ENCODE results near the gene MAK.

DNA sequence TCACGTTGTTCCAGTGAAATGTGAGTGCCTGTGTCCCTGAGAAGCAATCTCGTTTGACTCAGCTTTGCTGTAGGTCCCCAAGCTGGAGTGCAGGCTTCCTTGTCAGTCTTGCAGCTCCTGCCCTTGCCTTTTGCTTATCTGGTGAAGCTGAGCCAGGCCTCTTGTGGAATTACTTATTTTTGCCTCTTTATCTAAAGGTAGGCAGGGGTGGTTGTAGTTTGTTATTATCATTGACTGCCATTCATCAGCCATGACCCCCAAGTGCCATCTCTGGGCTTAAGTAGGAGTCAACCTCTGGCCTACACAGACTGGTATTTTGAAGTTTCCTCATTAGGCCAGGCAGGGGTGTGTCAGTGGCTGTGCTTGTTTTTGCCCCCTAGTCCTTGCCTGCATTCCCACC is 88.6 kb downstream of the MAK start:
- TF ChIP-seq, protein P1, sequence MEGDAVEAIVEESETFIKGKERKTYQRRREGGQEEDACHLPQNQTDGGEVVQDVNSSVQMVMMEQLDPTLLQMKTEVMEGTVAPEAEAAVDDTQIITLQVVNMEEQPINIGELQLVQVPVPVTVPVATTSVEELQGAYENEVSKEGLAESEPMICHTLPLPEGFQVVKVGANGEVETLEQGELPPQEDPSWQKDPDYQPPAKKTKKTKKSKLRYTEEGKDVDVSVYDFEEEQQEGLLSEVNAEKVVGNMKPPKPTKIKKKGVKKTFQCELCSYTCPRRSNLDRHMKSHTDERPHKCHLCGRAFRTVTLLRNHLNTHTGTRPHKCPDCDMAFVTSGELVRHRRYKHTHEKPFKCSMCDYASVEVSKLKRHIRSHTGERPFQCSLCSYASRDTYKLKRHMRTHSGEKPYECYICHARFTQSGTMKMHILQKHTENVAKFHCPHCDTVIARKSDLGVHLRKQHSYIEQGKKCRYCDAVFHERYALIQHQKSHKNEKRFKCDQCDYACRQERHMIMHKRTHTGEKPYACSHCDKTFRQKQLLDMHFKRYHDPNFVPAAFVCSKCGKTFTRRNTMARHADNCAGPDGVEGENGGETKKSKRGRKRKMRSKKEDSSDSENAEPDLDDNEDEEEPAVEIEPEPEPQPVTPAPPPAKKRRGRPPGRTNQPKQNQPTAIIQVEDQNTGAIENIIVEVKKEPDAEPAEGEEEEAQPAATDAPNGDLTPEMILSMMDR (conservative IDR thresholded peaks at IDR 0.05; ENCODE audit: low read depth, low read length): no peak
- TF ChIP-seq EZH2 (IDR thresholded peaks at IDR 0.05; ENCODE audit: borderline replicate concordance, low read depth, low read length, poor library complexity, severe bottlenecking): no peak

Measured in A673 (cell line).